NCI-H2107 treated with DMSO at 0.1 percent for 48 hours (cell line): ENCODE data around the gene CBFA2T2.

Experiments
- DNase-seq: peaks from one replicate; lab custom pipeline; 2025; ENCODE audit not compliant: unreplicated experiment; lab: John Stamatoyannopoulos, UW

The CBFA2T2 gene

DNA sequence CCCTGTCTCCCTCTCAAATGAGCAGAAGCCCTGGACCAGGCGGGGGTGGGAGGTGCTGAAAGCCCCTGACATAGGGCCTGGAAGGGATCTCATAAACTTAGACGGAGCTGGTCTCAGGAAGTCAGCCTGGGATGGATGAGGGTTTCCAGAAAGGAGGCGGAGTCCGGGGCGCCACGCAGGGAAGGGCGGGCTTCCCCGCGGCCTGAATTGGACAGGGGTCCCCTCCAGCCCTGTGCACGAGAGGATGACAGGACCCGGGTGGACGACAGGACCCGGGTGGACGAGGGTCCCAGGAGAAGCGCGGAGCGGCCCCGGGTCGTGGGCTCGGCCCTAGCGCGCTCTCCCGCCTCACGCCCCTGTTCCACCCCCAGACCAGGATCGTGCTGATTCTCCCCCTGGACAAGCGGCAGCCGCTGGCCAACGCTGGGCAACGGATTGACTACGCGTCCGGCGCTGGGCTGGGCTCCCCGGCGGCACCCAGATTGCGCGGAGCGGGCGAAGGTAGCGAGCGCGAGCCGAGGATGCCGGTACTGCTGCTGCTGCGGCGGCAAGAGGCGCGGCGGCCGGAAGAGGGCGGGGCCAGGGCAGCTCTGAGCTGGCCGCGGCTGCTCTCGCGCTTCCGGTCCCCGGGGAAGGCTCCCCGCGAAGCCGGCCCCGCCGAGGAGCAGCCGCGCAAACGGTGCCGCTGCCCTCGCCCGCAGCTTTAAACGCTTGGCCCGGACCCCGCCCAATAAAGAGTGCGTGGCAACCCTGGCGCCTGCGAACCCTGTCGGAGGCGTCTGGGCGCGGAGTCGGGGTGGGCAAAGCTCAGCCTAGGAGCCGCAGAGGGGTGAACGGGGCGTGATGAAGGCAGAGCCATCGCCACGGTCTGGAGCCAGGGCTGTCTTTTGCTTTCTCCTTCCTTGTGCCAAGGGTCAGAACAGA is 173.5 kb downstream of the CBFA2T2 start:
- DNase-seq = no peak

DNA sequence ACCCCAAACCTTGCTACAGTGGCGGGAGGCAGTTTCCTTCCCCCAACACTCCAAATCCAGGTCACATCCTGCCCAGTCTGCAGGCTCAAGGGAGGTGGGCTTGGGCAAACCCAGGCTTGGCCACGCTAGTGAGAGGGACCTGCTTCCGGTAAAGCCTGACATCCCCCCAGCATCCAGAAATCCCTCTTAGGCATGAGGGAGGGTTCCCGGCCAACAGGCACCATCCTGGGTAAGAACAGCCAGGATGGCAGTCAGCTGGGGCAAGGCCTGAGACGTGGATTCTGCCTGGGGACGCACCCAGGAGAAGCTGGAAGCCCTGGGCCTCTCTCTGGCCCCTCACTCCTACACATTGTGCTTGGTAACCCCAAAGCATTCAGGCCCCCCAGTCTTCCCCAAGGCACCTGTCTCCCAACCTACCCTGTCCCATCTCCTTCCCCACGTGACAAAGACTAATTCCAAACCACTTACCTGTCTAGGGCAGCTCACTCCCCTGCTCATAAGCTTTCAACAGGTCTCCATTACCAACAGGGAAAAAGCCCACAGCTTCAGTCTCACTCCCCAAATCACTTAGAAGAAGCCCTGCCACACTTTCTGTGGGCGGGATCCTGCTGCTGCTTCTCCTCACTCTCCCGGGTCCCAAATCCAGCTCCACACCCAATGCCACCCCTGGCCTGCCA is 174.3 kb downstream of the CBFA2T2 start:
- no peak for DNase-seq

DNA sequence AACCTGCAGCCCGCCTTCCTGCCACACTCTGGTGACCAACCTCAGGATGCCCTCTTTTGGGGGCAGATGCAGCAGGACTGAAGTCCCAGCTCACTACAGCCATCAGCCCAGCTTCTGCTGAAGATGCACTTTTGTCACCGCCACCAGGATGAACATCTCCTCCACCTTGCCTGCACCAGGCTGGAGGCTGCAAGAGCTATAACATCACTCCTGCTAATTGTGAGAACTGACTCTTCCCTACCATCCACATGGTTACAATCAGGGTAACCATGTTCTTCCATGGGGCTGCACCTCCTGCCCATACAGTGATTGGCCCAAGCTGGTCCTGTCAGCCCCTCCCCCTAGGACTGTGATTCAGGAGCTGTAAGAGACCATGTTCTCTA is 174.9 kb downstream of the CBFA2T2 start:
- DNase-seq = no peak

DNA sequence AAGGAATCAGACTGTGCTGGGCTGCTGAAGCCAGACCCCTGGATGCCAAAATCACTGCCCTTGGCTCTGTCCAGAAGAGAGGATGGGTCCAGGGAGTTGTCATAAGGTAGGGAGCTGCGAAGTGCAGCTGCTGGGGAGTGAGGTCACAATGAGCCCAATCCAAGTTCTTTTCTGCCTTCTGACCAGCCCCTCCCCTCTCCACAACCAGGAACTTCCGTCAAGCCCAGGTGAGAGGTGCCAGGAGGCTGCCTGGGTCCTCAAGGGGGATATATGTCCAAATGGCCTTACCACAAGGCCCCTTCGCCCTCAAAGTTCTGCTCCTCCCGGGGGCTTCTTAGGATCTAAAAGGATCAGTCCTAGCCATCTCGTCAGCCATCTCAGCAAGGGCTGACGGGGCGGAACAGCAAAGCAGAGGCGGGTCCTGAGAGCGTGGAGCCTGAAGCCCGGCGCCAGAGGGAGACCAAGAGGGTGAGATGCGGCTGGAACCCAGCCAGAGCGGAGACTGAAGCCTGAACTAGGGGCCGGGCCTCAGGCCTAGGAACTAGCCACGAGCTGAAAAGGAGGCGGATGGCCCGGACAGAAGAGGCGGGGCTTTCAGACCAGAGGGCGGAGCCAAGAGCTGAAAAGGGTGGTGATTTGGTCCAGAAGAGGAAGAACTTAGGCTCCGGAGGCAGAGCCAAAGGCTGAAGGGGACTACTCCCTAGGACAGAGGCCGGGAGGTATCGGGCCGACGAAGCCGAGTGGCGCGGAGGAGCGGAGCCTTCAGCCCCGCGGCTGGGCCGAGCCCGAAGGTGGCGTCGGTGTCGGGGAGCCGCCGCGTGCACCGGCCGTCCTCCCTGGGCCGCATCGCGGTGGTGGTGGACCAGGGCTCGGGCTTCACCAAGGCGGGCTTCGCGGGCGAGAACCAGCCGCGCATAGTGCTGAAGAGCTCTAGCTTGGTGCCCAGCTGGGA is 176.7 kb downstream of the CBFA2T2 start, which contains the start of gene ACTL10:
TSS of gene ACTL10 (plus strand) at position 651 of the 952 bp plus-strand sequence. CDS start 555 bp downstream, outside the sequence.
- peak; percentile 85 for DNase-seq

DNA sequence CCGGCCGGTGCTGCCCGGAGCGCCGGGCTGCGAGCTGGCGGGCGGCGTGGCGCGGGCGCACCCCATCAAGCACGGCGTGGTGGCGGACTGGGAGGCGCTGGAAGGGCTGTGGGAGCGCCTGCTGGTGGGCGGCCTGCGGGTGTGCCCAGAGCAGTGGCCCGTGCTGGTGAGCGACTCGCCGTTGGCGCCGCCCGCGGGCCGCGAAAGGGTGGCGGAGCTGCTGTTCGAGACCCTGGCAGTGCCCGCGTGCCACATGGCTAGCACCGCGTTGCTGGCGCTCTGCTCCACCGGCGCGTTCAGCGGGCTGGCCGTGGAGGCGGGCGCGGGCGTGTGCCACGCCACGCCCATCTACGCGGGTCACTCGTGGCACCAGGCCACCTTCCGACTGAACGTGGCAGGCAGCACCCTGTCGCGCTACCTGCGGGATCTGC is 177.4 kb downstream of the CBFA2T2 start:
- no peak for DNase-seq

DNA sequence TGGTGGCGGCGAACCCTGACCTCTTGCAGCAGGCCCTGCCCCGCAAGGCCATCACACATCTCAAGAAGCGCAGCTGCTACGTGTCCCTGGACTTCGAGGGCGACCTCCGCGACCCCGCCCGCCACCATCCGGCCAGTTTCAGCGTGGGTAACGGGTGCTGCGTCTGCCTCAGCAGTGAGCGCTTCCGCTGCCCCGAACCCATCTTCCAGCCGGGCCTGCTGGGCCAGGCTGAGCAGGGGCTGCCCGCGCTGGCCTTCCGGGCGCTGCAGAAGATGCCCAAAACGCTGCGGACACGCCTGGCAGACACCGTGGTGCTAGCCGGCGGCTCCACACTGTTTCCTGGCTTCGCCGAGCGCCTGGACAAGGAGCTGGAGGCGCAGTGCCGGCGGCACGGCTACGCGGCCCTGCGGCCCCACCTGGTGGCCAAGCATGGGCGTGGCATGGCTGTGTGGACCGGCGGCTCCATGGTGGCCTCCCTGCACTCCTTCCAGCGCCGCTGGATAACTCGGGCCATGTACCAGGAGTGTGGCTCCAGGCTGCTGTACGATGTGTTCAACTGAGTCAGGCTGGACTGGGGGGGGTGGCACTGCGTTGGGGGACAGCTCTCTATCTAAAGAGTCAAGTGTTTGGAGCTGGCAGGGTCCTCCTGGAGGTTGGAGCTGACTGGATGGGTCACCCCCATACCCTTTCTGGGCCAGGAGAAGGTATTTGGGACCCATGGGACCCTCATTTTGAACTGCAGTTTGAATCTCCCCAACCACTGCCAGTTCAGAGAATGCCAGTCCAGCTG is 178.0 kb downstream of the CBFA2T2 start:
- no peak for DNase-seq

DNA sequence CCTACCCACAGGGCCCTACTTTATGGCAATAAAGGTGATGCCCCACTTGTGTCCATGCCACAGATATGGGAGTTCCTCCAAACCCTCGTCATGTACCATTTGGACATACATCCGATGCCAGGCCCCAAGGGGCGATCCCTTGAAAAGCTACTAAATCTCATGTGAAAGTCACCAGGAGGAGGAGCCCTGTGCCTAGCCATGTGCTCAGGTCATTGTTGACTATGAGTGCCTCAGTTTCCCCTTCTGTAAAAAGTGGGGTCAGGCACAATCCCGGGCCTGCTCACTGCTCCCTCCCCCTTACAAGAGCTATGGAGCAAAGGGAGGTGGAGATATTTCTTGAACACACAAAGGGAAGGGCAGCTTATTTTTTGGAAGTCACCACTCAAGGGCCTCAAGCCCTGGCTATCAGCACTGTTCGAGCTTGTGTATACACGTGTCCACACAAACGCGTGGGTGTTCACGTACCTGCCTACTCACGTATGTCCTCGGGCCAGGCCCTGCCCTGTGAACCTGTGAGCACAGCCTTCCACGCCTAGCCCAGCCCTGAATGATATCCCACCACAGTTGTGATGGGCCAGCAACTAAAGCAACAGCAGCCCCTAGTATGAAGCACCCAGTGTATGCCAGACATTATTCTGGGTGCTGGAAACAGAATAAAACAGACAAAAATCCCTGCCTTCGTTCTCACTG is 178.7 kb downstream of the CBFA2T2 start:
- no peak for DNase-seq

DNA sequence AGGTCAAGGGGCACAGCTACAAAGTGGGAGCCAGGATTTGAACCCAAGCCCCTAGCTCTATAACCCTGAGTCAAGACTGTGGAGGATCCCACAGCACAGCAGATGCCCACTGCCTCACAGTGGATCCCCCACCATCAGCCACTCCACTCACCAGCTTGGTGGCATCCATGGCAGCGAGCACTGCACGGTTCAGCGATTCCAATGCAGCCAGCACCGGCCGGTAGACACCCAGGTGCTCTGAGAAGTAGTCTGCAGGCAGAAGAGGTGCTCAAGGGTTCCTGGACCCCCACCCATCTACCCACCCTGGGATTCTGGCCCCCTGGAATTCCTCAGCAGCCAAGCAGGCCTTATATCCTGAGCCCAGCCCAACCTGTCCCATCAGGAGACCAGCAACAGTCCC is 179.3 kb downstream of the CBFA2T2 start:
- no peak for DNase-seq

DNA sequence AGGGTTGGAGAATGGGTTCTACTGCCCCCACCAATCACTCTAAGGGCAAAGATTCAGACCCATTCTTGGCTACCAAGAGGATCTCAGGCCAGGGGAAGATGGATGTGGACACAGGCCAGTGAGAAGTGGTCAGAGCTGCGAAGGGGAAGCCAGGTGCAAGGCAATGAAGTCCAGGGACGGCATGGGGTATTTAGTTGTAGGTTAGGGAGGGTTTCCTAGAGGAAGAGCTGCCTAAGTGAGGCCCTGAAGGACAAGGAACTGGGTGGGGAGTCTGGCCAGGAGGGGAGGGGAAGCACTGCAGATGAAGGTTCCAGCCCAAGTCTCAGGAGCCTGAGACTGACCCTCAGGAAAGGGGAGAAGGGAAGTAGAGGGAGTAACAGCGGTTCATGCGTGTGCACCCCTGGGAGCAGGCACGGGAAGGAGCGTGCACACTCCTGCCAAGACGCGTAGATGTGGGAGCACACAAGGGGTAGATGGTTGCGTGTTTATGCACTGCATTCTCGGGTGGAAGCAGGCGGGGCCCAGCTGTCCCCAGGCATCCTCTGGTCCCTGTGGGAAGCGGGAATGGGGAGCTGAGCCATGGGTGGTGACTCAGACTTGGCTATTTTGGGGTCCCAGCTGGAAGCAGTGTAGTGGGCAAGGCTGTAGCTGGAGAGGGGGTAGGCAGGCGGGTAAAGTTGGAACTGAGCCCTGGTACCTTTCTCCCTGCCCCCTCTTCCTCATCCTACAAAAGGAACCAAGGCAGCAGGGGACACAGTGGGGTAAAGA is 180.2 kb downstream of the CBFA2T2 start:
- DNase-seq = no peak

DNA sequence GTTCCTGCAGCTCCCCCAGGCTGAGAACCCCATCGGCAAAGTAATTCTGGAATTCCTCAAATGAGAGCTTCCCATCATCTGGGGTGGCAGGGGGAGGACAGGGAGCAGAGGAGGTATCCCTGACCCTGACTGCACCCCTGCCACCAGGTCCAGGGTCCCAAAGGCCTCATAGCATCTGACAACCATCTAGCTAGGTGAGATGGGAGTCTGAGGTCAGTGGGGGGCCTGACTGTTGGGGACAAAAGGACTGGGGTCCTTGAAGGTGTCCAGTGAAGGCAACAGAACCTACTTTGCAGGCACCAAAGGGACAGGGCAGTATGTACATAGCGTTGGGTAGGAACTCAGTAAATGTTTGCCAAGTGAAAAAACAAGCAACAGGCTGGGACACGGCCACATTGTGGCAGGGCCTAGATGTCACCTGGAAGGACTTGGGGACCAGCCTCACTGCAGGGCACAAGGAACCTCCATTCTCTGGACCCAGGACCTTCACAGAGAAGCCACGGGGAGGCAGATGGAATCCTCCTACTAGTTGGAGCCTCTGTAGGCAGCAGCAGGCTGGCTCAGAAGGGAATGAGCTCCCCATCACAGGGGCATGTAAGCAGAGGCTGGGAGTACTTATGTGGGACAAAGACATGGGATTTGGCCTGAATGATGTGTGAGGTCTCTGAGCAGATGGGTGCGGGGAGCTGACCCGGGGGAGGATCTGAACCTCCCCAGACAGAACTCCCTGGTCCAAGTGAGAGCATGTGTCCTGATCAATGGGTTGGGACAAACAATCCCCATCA is 181.0 kb downstream of the CBFA2T2 start:
- no peak for DNase-seq

DNA sequence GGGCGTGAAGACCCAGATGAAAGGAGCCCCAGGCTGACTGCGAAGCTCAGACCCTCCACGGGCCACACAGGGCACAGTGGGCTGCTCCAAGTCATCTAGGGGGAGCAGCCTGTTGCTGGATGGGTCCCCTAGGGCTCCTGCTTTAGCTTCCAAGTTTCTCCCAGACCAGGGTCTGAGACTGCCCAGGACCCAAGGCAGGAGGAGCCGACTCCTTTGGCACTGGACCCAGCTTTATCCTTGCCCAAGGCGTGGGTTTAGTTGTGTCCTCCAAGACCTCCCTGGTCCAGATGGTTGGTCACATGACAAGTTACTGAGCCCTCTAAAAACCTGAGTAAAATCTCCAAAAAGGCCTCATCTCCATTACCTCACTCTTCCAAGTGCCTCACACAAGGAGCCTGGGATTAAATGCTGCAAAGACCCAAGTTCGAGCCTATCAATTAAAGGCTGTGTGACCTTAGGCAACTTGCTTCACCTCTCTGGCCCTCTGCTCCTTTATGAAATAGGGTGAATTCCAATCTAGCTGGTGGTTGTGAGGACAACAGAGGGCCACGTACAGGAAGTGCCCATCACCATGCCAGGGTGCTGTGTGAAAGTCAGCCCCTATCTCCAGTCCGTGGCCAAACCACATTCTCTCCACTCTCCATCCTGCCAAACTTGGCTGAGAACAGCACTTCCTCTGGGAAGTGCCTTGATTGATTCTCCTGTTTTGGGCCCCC is 181.8 kb downstream of the CBFA2T2 start:
- DNase-seq = no peak

DNA sequence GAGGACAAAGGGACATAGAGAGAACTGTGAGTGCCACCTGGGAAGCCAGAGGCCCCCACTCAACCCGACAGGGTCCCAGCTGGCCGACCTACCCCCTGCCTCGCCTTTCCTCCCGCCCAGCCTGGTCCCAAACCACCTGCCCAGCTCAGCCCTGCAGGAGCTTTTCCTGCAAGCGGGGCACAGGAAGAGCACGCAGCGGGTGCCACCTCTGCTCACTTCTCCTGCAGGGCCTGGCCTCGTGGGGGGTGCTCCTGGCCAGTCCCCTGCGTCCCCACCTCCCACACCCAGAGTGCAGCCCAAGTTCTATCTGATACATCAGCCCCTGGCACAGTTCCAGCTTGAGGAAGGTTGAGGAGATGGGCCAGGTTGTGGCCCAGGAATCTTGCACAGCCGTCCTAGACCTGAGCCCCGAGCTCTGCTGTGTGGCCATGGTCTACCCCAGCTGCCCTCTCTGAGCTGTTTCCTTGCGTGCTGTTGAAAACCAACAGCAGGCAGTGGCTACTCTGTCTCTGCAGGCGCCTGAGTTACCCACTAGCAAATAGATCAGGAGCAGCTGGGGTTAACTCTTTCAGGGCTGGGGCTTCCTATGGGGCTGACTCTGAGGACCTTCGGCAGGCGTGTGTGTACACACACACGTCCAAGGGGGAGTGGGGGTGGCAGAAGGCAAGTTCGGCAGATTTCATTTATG is 182.7 kb downstream of the CBFA2T2 start:
- no peak for DNase-seq

DNA sequence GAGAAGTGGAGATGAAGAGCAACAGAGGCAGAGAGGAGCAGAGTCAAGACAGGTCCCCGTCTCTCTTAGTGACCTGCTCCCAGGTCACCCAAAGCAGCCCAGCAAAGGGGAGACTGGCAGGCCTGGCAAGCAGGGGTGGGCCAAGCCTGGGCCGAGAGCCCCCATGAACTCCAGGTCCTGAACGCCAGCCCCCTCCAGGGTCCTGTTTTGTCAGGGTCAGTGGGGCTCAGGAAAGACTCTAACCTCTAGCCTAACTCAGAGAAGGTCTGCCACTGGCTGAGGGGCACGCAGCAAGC is 183.2 kb downstream of the CBFA2T2 start:
- no peak for DNase-seq

DNA sequence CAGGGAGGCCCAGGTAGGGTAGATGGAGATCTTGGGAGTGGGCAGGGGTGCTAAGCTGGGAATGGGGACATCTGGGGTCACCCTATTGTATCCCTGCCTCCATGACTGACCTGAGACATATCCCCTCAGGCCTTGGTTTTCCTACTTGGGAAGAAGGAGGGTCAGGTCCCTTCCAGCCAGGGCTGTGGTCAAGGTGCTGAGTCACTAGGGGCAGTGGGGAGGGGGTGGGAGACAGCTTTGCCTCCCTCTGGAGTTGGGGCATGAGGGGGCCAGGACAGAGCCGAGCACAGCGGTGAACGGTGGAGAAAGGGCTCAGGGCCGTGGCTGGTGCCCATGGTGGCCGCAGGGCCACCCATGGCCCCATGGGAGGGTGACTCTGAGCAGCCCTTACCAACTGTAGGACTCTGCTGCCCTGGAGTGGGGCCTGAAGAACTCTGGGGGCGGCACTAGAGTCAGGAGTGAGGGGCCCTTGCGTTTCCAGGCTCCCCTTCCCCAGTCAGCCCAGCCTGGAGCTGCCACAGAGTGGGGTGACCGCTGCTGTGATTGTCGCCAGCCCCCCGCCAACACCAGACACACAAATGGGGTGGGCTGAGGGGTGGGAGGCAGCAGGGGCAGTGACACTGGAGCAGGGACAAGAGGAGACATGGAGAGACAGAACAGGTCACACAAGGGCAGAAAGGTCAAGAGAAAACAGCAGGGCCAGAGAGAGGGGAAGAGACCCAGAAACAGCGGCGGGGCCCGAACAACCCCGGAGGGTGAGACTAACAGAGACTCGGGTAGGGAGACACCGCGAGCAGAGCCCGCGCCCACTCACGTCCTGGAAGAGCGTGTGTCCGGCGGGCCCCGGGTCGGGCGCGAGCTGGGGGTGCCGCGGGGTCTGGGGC is 183.8 kb downstream of the CBFA2T2 start:
- no peak for DNase-seq

DNA sequence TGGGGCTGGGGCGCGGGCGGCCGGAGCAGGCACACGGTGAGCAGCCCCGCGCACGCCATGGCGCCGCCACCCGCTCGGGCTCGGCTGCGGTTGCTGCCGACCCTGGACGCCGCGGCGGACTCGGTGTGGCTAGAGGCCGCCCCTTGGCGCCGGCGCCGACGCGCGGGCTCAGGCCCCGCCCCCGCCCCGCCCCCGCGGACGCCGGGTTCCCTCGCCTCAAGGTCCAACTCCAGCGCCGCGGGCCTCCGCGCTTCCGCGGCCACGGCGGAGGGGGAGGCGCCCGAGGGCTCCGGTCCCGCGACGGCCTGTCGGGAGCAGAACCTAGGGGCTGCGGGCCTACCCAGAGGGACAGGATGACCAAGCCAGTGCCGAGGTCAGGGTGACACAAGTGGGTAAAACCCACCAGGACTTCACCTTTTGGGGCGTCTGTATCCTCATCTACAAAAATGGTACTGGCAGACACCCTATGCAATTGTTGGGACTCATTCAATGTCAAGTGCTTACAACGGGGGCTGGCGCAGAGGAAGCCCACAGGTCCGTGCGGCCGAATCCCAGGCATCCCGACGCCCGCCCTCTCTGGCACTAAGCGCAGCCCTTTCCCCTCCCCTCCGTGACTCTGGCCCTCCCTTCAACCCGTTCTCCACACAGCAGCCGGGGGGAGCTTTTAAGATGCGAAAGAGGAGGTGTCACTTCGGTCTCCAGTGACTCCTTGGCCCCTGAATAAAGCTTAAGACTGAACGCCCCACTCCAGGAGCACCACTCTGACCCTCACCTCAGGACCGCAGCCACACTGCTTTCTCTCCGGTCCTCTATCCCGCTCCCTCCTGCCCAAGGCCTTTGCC is 184.6 kb downstream of the CBFA2T2 start, which contains the start of gene NECAB3:
TSS of gene NECAB3 (minus strand) at position 135 of the 842 bp plus-strand sequence. CDS start at position 59, 76 bp downstream.
- DNase-seq = no peak
